Head of caudate nucleus (tissue), 42 donors: ENCODE results near the gene PHKB.
"Not testable (repeated sequence)": the region's sequence is repeated elsewhere in the genome, so short reads cannot be mapped to it uniquely, and the experiment has no call there.

Experiments used
- DNase-seq, 42 donors: peaks; one replicate each; pipeline versions ENCODE4 v3.0.0 to v3.0.0-alpha.2; 2020 to 2021; ENCODE audit warnings: mixed read lengths in 7 of 42
- intact Hi-C: fragments of 100-400 bp; cut with DNase I; formaldehyde crosslinking; loops from one replicate; pipeline ENCODE4 v1.15.0; 2022

The PHKB gene

GRCh38 chr16:47539707-47540670 is 78.9 kb downstream of the PHKB start:
- intact Hi-C loops, result not testable (repeated sequence)

GRCh38 chr16:47541135-47541534 is 80.0 kb downstream of the PHKB start:
- intact Hi-C loops, DNase-seq: not testable (repeated sequence)

More at GRCh38 chr16:47539707-47540670, 78.9 kb downstream of the PHKB start:
- DNase-seq, result not testable (repeated sequence)

- intact Hi-C loops, DNase-seq: not testable (repeated sequence)
Observed at GRCh38 chr16:47544255-47544654, 83.1 kb downstream of the PHKB start.

- intact Hi-C loops, DNase-seq: not testable (repeated sequence)
Observed at GRCh38 chr16:47551185-47551584, 90.1 kb downstream of the PHKB start.

- intact Hi-C loops, result not testable (repeated sequence)
Observed at GRCh38 chr16:47551767-47552166, 90.6 kb downstream of the PHKB start.

GRCh38 chr16:47553853-47554564 is 92.9 kb downstream of the PHKB start:
- intact Hi-C loops, result no loop called here
- no peak for DNase-seq

More at GRCh38 chr16:47551767-47552166, 90.6 kb downstream of the PHKB start:
- not testable (repeated sequence) for DNase-seq

- intact Hi-C loops, DNase-seq: not testable (repeated sequence)
Observed at GRCh38 chr16:47554587-47554986, 93.5 kb downstream of the PHKB start.

GRCh38 chr16:47561286-47561685 is 100.2 kb downstream of the PHKB start:
- intact Hi-C loops, result no loop called here

GRCh38 chr16:47562366-47562765 is 101.2 kb downstream of the PHKB start:
- DNase-seq, result no peak
- intact Hi-C loops, result no loop called here

More at GRCh38 chr16:47561286-47561685, 100.2 kb downstream of the PHKB start:
- no peak for DNase-seq

- peak in 28 of 42 donors; percentile 7 to 62 (median 25) for DNase-seq
- intact Hi-C loops, result no loop called here
Observed at GRCh38 chr16:47565454-47565853, 104.3 kb downstream of the PHKB start.

GRCh38 chr16:47567321-47567720 is 106.2 kb downstream of the PHKB start:
- intact Hi-C loops, result no loop called here
- no peak for DNase-seq

- DNase-seq, result no peak
- intact Hi-C loops, result no loop called here
Observed at GRCh38 chr16:47568351-47568750, 107.2 kb downstream of the PHKB start.

GRCh38 chr16:47571049-47571448 is 109.9 kb downstream of the PHKB start:
- intact Hi-C loops, result no loop called here
- DNase-seq, result no peak

GRCh38 chr16:47571711-47572110 is 110.6 kb downstream of the PHKB start:
- intact Hi-C loops, result no loop called here
- no peak for DNase-seq

- intact Hi-C loops, result no loop called here
Observed at GRCh38 chr16:47574091-47575054, 113.2 kb downstream of the PHKB start.

GRCh38 chr16:47577029-47577428 is 115.9 kb downstream of the PHKB start:
- intact Hi-C loops, result no loop called here
- DNase-seq, result no peak

More at GRCh38 chr16:47574091-47575054, 113.2 kb downstream of the PHKB start:
- DNase-seq, result no peak

GRCh38 chr16:47578033-47578432 is 116.9 kb downstream of the PHKB start:
- intact Hi-C loops, result no loop called here
- DNase-seq, result no peak

GRCh38 chr16:47578573-47578972 is 117.4 kb downstream of the PHKB start:
- intact Hi-C loops, result no loop called here

GRCh38 chr16:47581114-47581513 is 120.0 kb downstream of the PHKB start:
- DNase-seq, result no peak
- intact Hi-C loops, result no loop called here

More at GRCh38 chr16:47578573-47578972, 117.4 kb downstream of the PHKB start:
- no peak for DNase-seq
